ENCODE data around the gene PPOX.
A peak's percentile ranks its signal among the peaks of the same experiment; 100 is the strongest.

Gene PPOX

GRCh38 chr1:161209790-161210409 lies 43.7 kb downstream of the PPOX start:
- no peak overlapping the region for H3K4me3 ChIP-seq (replicated peaks in 1 of 2; ENCODE audit: low read depth in 2 of 2, low read length in 2 of 2)
- TF ChIP-seq CTCF (IDR thresholded peaks at IDR 0.05; ENCODE audit: low read depth, low read length) = peak; percentile 96
- DNase-seq (ENCODE audit: low read depth in 2 of 2) = peak; percentile 81 to 82

GRCh38 chr1:161214369-161214768 lies 48.1 kb downstream of the PPOX start:
- H3K4me3 ChIP-seq (replicated peaks in 1 of 2; ENCODE audit: low read depth in 2 of 2, low read length in 2 of 2) = no peak overlapping the region
- no peak for DNase-seq (ENCODE audit: low read depth in 2 of 2)
- no peak for TF ChIP-seq CTCF (IDR thresholded peaks at IDR 0.05; ENCODE audit: low read depth, low read length)

GRCh38 chr1:161215076-161215475 lies 48.9 kb downstream of the PPOX start, which contains the start of gene FCER1G:
TSS of gene FCER1G (plus strand) at chr1:161215295. CDS start at chr1:161215322, 27 bp downstream.
- TF ChIP-seq CTCF (IDR thresholded peaks at IDR 0.05; ENCODE audit: low read depth, low read length) = no peak
- no peak within 1 kb of the TSS for H3K4me3 ChIP-seq (replicated peaks in 1 of 2; ENCODE audit: low read depth in 2 of 2, low read length in 2 of 2)
- DNase-seq (ENCODE audit: low read depth in 2 of 2) = no peak

GRCh38 chr1:161216945-161217712 lies 50.9 kb downstream of the PPOX start:
- peak overlapping the region in 1 of 2 donors; percentile 24 for H3K4me3 ChIP-seq (replicated peaks in 1 of 2; ENCODE audit: low read depth in 2 of 2, low read length in 2 of 2)
- peak; percentile 79 to 97 for DNase-seq (ENCODE audit: low read depth in 2 of 2)
- TF ChIP-seq CTCF (IDR thresholded peaks at IDR 0.05; ENCODE audit: low read depth, low read length) = no peak

- no peak for DNase-seq (ENCODE audit: low read depth in 2 of 2)
- TF ChIP-seq CTCF (IDR thresholded peaks at IDR 0.05; ENCODE audit: low read depth, low read length) = no peak
- H3K4me3 ChIP-seq (replicated peaks in 1 of 2; ENCODE audit: low read depth in 2 of 2, low read length in 2 of 2) = no peak overlapping the region
These were observed 51.6 kb downstream of the PPOX start for GRCh38 chr1:161217831-161218230.

- DNase-seq (ENCODE audit: low read depth in 2 of 2) = no peak
These were observed 52.3 kb downstream of the PPOX start for GRCh38 chr1:161218301-161219077.

More at GRCh38 chr1:161218301-161219077, 52.3 kb downstream of the PPOX start:
- H3K4me3 ChIP-seq (replicated peaks in 1 of 2; ENCODE audit: low read depth in 2 of 2, low read length in 2 of 2) = no peak overlapping the region
- no peak for TF ChIP-seq CTCF (IDR thresholded peaks at IDR 0.05; ENCODE audit: low read depth, low read length)

Data from cardiac fibroblast (primary cell).